Type B pancreatic cell (in vitro differentiated cells): ENCODE data around the gene NOBOX. TPM values are rescaled to one million over a fixed set of nuclear protein-coding genes. Genes with fewer than 3 reads are reported as not detected.
A peak's percentile ranks its signal among the peaks of the same experiment; 100 is the strongest.

Experiments
- DNase-seq: peaks from one replicate; pipeline ENCODE4 v3.0.0; 2021; ENCODE audit warnings: mixed read lengths; ENCODE audit not compliant: unreplicated experiment; ENCODE audit errors: extremely low spot score
- H3K27ac Mint-ChIP-seq: 2 replicates; pipeline ENCODE4 v1.8.0; 2021; ENCODE audit warnings: mild to moderate bottlenecking, mixed read lengths
- H3K27me3 Mint-ChIP-seq: 2 replicates; pipeline ENCODE4 v1.8.0; 2021; ENCODE audit warnings: mixed read lengths
- H3K36me3 Mint-ChIP-seq: 2 replicates; pipeline ENCODE4 v1.8.0; 2021; ENCODE audit warnings: mixed read lengths
- H3K4me1 Mint-ChIP-seq: one replicate; pipeline ENCODE4 v1.8.0; 2021; ENCODE audit warnings: mixed read lengths; ENCODE audit not compliant: unreplicated experiment
- H3K4me3 Mint-ChIP-seq: 2 replicates; pipeline ENCODE4 v1.8.0; 2021; ENCODE audit warnings: mild to moderate bottlenecking, mixed read lengths
- H3K9me3 Mint-ChIP-seq: 2 replicates; pipeline ENCODE4 v1.8.0; 2021; ENCODE audit warnings: mixed read lengths
- total RNA-seq: library from RNA; stranded (reverse); gene quantifications from 2 replicates; pipeline ENCODE4 v1.2.1, GENCODE V29; 2021; ENCODE audit warnings: low replicate concordance
- TF ChIP-seq, protein P1 (sequence below): fragments of 200-600 bp; sonication (generic); conservative IDR thresholded peaks from 2 replicates; pipeline ENCODE4 v1.5.0; 2021; ENCODE audit warnings: antibody characterized with exemption, mild to moderate bottlenecking

NOBOX gene
- total RNA-seq, 1 donor from 2014 or later: not detected

- Mint-ChIP-seq H3K27me3 (no peaks in the 10 kb centered on the region), H3K27ac (peak overlapping the region; percentile 3), H3K4me1 (peaks cover under 1% of the 10 kb centered on the region), H3K4me3 (no peak overlapping the region), H3K9me3 (no peaks in the 10 kb centered on the region), H3K36me3 (no peaks in the 10 kb centered on the region)
- TF ChIP-seq, protein P1, sequence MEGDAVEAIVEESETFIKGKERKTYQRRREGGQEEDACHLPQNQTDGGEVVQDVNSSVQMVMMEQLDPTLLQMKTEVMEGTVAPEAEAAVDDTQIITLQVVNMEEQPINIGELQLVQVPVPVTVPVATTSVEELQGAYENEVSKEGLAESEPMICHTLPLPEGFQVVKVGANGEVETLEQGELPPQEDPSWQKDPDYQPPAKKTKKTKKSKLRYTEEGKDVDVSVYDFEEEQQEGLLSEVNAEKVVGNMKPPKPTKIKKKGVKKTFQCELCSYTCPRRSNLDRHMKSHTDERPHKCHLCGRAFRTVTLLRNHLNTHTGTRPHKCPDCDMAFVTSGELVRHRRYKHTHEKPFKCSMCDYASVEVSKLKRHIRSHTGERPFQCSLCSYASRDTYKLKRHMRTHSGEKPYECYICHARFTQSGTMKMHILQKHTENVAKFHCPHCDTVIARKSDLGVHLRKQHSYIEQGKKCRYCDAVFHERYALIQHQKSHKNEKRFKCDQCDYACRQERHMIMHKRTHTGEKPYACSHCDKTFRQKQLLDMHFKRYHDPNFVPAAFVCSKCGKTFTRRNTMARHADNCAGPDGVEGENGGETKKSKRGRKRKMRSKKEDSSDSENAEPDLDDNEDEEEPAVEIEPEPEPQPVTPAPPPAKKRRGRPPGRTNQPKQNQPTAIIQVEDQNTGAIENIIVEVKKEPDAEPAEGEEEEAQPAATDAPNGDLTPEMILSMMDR: no peak
- DNase-seq: no peak
Observed at GRCh38 chr7:144415858-144416257, 12.4 kb upstream of the NOBOX start.

DNA sequence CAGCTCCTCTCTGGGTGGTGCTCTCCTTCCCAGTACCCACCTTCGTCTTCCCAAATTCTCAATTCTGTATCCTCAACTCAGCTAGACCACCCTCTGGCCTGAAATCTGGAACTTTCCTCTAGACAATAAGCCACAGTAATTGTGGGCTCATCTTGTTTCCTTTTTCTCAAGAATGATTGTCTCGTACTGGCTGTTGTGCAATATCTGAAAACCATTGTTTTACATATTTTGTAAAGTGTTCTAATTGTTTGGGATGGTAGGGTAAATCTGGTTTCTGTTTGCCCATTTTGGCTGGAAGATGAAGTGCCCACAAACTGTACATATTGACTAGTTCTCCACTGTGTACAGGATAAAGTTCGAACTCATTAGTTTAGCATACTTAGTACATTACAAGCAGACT lies 11.3 kb upstream of the NOBOX start:
- TF ChIP-seq, protein P1: no peak
- H3K27me3 Mint-ChIP-seq: no peaks in the 10 kb centered on the region
- H3K9me3 Mint-ChIP-seq: no peaks in the 10 kb centered on the region
- no peaks in the 10 kb centered on the region for H3K36me3 Mint-ChIP-seq
- no peak for DNase-seq
- H3K4me3 Mint-ChIP-seq: no peak overlapping the region
- no peak overlapping the region for H3K27ac Mint-ChIP-seq
- H3K4me1 Mint-ChIP-seq: peaks cover 6% of the 10 kb centered on the region

DNA sequence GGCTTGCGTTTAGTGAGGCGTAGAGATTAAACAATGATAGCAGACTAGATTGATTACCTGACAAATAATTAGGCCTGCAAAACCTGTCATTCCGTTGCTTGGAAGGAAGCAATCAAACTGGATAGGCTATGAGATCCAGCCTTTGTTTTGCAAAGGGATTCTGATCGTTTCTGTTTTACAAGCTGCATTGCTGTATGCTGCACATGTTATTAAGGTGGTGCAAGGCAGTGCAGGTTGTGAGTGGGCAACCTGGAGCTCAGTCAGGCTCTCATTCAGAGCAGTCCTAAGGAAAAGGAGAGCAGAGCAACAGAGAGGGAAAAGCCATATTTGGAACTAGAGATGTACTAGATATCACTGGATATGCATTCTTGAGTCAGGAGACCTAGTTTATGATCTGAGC lies 6.9 kb upstream of the NOBOX start:
- Mint-ChIP-seq H3K27me3 (peaks cover 4% of the 10 kb centered on the region), H3K9me3 (no peaks in the 10 kb centered on the region), H3K4me3 (peak overlapping the region; percentile 61), H3K27ac (peak overlapping the region; percentile 38), H3K36me3 (no peaks in the 10 kb centered on the region), H3K4me1 (peaks cover 26% of the 10 kb centered on the region)
- DNase-seq: no peak
- TF ChIP-seq, protein P1: no peak

DNA sequence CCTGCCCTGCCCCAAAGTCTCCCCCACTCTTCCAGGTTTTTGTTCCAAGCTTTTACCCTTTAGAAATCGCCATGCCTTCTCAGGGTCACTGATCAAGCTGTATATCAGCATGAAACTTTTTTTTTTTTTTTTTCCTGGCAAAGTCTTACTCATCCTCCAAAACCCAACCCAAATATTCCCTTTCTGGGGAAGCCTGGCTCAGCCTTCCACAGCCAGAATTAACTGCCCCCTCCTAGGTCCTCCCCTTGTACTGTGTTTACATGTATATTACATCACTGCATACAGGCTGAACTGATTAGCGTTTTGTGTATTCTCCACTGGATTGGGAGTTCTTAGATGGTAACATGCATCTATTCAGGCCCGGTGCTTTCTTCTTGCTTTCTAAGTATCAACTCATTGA lies 4.6 kb upstream of the NOBOX start:
- DNase-seq: no peak
- H3K4me1 Mint-ChIP-seq: peaks cover 26% of the 10 kb centered on the region
- H3K27me3 Mint-ChIP-seq: peaks cover 4% of the 10 kb centered on the region
- H3K27ac Mint-ChIP-seq: no peak overlapping the region
- TF ChIP-seq, protein P1: no peak
- H3K9me3 Mint-ChIP-seq: no peaks in the 10 kb centered on the region
- no peaks in the 10 kb centered on the region for H3K36me3 Mint-ChIP-seq
- H3K4me3 Mint-ChIP-seq: peak overlapping the region; percentile 24

- H3K27ac Mint-ChIP-seq: peak overlapping the region; percentile 63
- H3K9me3 Mint-ChIP-seq: no peaks in the 10 kb centered on the region
- H3K4me3 Mint-ChIP-seq: peak overlapping the region; percentile 29
- DNase-seq: no peak
- TF ChIP-seq, protein P1: no peak
- peaks cover 26% of the 10 kb centered on the region for H3K4me1 Mint-ChIP-seq
- no peaks in the 10 kb centered on the region for H3K36me3 Mint-ChIP-seq
- peaks cover 5% of the 10 kb centered on the region for H3K27me3 Mint-ChIP-seq
Observed at GRCh38 chr7:144407266-144407931, 3.9 kb upstream of the NOBOX start.

GRCh38 chr7:144404946-144405345 lies 1.5 kb upstream of the NOBOX start:
- no peak overlapping the region for H3K27ac Mint-ChIP-seq
- peaks cover 8% of the 10 kb centered on the region for H3K27me3 Mint-ChIP-seq
- H3K9me3 Mint-ChIP-seq: no peaks in the 10 kb centered on the region
- H3K36me3 Mint-ChIP-seq: no peaks in the 10 kb centered on the region
- H3K4me3 Mint-ChIP-seq: no peak overlapping the region
- DNase-seq: peak; percentile 2
- peaks cover 20% of the 10 kb centered on the region for H3K4me1 Mint-ChIP-seq
- TF ChIP-seq, protein P1: no peak
